Sigmoid colon (tissue), 7 donors: ENCODE measurements around the gene TMPRSS5. TPM values are rescaled to one million over a fixed set of nuclear protein-coding genes. Genes with fewer than 3 reads are reported as not detected.

Experiments used
- DNase-seq: peaks from one replicate; pipeline ENCODE4 v3.0.0-alpha.2; 2019
- H3K27ac ChIP-seq, 4 donors: fragments of 200-600 bp; sonication (generic); one replicate each; pipeline ENCODE4 v1.5.1; 2016 to 2019; ENCODE audit warnings: mild to moderate bottlenecking in 1 of 4
- H3K27me3 ChIP-seq, 3 donors: fragments of 200-600 bp; sonication (generic); one replicate each; pipeline ENCODE4 v1.5.1; 2019; ENCODE audit warnings: mild to moderate bottlenecking in 1 of 3
- H3K36me3 ChIP-seq, 4 donors: fragments of 200-600 bp; sonication (generic); one replicate each; pipeline ENCODE4 v1.5.1; 2016 to 2019
- H3K4me1 ChIP-seq, 4 donors: fragments of 200-600 bp; sonication (generic); one replicate each; pipeline ENCODE4 v1.5.1; 2017 to 2019
- H3K4me3 ChIP-seq, 4 donors: fragments of 200-600 bp; sonication (generic); one replicate each; pipeline ENCODE4 v1.5.1; 2017 to 2019; ENCODE audit warnings: mild to moderate bottlenecking in 2 of 4, moderate library complexity in 1 of 4
- H3K9me3 ChIP-seq, 4 donors: fragments of 200-600 bp in 3 of 4; sonication (generic) in 3 of 4; one replicate each; pipeline versions ENCODE4 v1.5.1 to v1.6.1; 2013 to 2019
- CTCF ChIP-seq, 4 experiments: fragments of 450-650 bp in 3 of 4; fragments of 200-600 bp in 1 of 4; IDR thresholded peaks; one replicate each; pipeline ENCODE4 v1.5.1; 2016 to 2019; ENCODE audit warnings: antibody characterized with exemption in 4 of 4, mild to moderate bottlenecking in 3 of 4, moderate library complexity in 2 of 4
- EP300 ChIP-seq, 4 donors: sonication (generic); formaldehyde crosslinking; IDR thresholded peaks; one replicate each; pipeline ENCODE4 v1.6.1; 2017; ENCODE audit warnings: antibody characterized with exemption in 4 of 4
- POLR2A ChIP-seq, 2 donors: fragments of 450-650 bp; IDR thresholded peaks; one replicate each; pipeline ENCODE4 v1.6.1; 2016; ENCODE audit warnings: antibody characterized with exemption in 2 of 2, mild to moderate bottlenecking in 2 of 2, moderate library complexity in 2 of 2
- POLR2AphosphoS5 ChIP-seq, 4 donors: sonication (generic); formaldehyde crosslinking; IDR thresholded peaks; one replicate each; pipeline ENCODE4 v1.6.1; 2017; ENCODE audit warnings: antibody characterized with exemption in 4 of 4
- WGBS, 2 donors: extraction: QIAGEN DNeasy Blood & Tissue Kit; methylation state at CpG; one replicate each; pipeline ENCODE4 v1.1.7; 2013; 5-methylcytosine and 5-hydroxymethylcytosine counted together
- intact Hi-C: fragments of 100-400 bp; cut with DNase I; formaldehyde crosslinking; loops from one replicate; pipeline ENCODE4 v1.15.1; 2023
- polyA plus RNA-seq, 3 donors: library from polyadenylated mRNA; stranded (reverse); fragments of 200-250 nt; gene quantifications; one replicate each; pipeline ENCODE4 v1.2.3, GENCODE V29; 2013
- total RNA-seq, 4 donors: library from RNA; depleted of rRNA; stranded (reverse); fragments of >200 nt; gene quantifications; one replicate each; pipeline ENCODE4 v1.1.0, GENCODE V29; 2016
- donor health status: healthy with polysubstance abuse.
- donor health status: Bipolar disorder and iron deficiency.
- donor health status: healthy.

The TMPRSS5 gene
- total and polyA plus RNA-seq, 7 donors: 0.28 to 1.4 (median 0.54) TPM; not detected in 2

GRCh38 chr11:113670831-113671215, 35.3 kb downstream of the TMPRSS5 start:
- Histone ChIP-seq H3K27ac (no peak overlapping the region), H3K4me1 (peaks cover 0 to 6% (median 0%) of the 10 kb centered on the region in 4 donors), H3K27me3 (no peaks in the 10 kb centered on the region), H3K9me3 (peaks cover 0 to 4% (median 2%) of the 10 kb centered on the region in 4 donors), H3K36me3 (no peaks in the 10 kb centered on the region), H3K4me3 (no peak overlapping the region)
- no peak for DNase-seq
- intact Hi-C loops: no loop called here
- 74 to 85% methylated on average over 3 of the region's 3 CpGs for WGBS, 2 donors
- TF ChIP-seq EP300 (IDR thresholded peaks at IDR 0.05) (no peak), POLR2A (IDR thresholded peaks at IDR 0.05) (no peak), POLR2AphosphoS5 (IDR thresholded peaks at IDR 0.05) (no peak), CTCF (IDR thresholded peaks at IDR 0.05) (no peak)

GRCh38 chr11:113670149-113670830, 35.8 kb downstream of the TMPRSS5 start:
- Histone ChIP-seq H3K27me3 (no peaks in the 10 kb centered on the region), H3K4me3 (no peak overlapping the region), H3K27ac (no peak overlapping the region), H3K36me3 (no peaks in the 10 kb centered on the region), H3K9me3 (peaks cover 0 to 4% (median 2%) of the 10 kb centered on the region in 4 donors), H3K4me1 (peaks cover 0 to 6% (median 0%) of the 10 kb centered on the region in 4 donors)
- DNase-seq: no peak
- no peak for TF ChIP-seq EP300 (IDR thresholded peaks at IDR 0.05)
- no peak for TF ChIP-seq POLR2A (IDR thresholded peaks at IDR 0.05)
- no peak for TF ChIP-seq POLR2AphosphoS5 (IDR thresholded peaks at IDR 0.05)
- TF ChIP-seq CTCF (IDR thresholded peaks at IDR 0.05): no peak
- intact Hi-C loops: no loop called here

GRCh38 chr11:113668255-113668654, 37.9 kb downstream of the TMPRSS5 start:
- Histone ChIP-seq H3K27me3 (no peaks in the 10 kb centered on the region), H3K4me3 (no peak overlapping the region), H3K27ac (no peak overlapping the region), H3K4me1 (peaks cover 0 to 6% (median 0%) of the 10 kb centered on the region in 4 donors), H3K36me3 (no peaks in the 10 kb centered on the region), H3K9me3 (peaks cover 0 to 4% (median 2%) of the 10 kb centered on the region in 4 donors)
- DNase-seq: no peak
- intact Hi-C loops: no loop called here
- TF ChIP-seq POLR2A (IDR thresholded peaks at IDR 0.05): no peak
- TF ChIP-seq CTCF (IDR thresholded peaks at IDR 0.05): no peak
- TF ChIP-seq EP300 (IDR thresholded peaks at IDR 0.05): no peak
- no peak for TF ChIP-seq POLR2AphosphoS5 (IDR thresholded peaks at IDR 0.05)

GRCh38 chr11:113667801-113668200, 38.3 kb downstream of the TMPRSS5 start:
- no peak overlapping the region for H3K27ac ChIP-seq
- no peaks in the 10 kb centered on the region for H3K36me3 ChIP-seq
- H3K4me3 ChIP-seq: no peak overlapping the region
- peaks cover 0 to 4% (median 2%) of the 10 kb centered on the region in 4 donors for H3K9me3 ChIP-seq
- DNase-seq: no peak
- no peak for TF ChIP-seq EP300 (IDR thresholded peaks at IDR 0.05)
- TF ChIP-seq POLR2AphosphoS5 (IDR thresholded peaks at IDR 0.05): no peak
- TF ChIP-seq POLR2A (IDR thresholded peaks at IDR 0.05): no peak
- TF ChIP-seq CTCF (IDR thresholded peaks at IDR 0.05): no peak
- intact Hi-C loops: no loop called here
- no peaks in the 10 kb centered on the region for H3K27me3 ChIP-seq
- H3K4me1 ChIP-seq: peaks cover 0 to 6% (median 0%) of the 10 kb centered on the region in 4 donors
- WGBS, 2 donors: 88 to 94% methylated on average over 1 of the region's 1 CpG

- TF ChIP-seq EP300 (IDR thresholded peaks at IDR 0.05): no peak
- no peak for TF ChIP-seq CTCF (IDR thresholded peaks at IDR 0.05)
- no peak for TF ChIP-seq POLR2A (IDR thresholded peaks at IDR 0.05)
- no peak for TF ChIP-seq POLR2AphosphoS5 (IDR thresholded peaks at IDR 0.05)
- no peak overlapping the region for H3K4me3 ChIP-seq
- peaks cover 0 to 4% (median 2%) of the 10 kb centered on the region in 4 donors for H3K9me3 ChIP-seq
- intact Hi-C loops: no loop called here
- 96 to 97% methylated on average over 2 of the region's 2 CpGs for WGBS, 2 donors
- no peak overlapping the region for H3K27ac ChIP-seq
- no peaks in the 10 kb centered on the region for H3K36me3 ChIP-seq
- no peak for DNase-seq
- peaks cover 0 to 6% (median 0%) of the 10 kb centered on the region in 4 donors for H3K4me1 ChIP-seq
- no peaks in the 10 kb centered on the region for H3K27me3 ChIP-seq
Observed at GRCh38 chr11:113666584-113666983, 39.5 kb downstream of the TMPRSS5 start.
